VCaP (cell line): ENCODE results near the gene POMGNT1.

Experiments used
- H3K27ac ChIP-seq: fragments of 450-650 bp; 2 replicates; pipeline ENCODE4 v1.5.1; 2017
- TF ChIP-seq, protein P1 (sequence below): fragments of 450-650 bp; conservative IDR thresholded peaks from 2 replicates; pipeline ENCODE4 v1.5.1; 2017; ENCODE audit warnings: mild to moderate bottlenecking, moderate library complexity

The POMGNT1 gene

DNA sequence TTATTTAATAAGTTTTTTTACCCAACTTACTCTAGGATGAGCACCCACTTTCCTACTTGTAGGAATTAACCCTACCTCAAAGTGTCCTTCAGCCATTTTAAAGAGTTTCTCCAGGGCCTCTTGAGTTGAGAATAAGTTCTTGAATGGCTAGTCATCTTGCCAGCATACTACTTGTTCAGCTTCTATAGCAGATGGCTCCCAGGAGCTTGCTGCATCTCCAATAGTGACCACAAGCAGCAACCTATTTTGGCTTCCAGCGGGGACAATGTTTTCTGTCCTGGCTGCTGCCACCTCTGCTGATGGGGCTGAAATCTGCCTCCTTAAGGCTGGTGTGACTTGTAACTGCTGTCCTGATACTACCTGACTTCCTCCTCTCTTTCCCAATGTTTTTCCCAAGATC, 45.0 kb downstream of the POMGNT1 start:
- H3K27ac ChIP-seq: no peak overlapping the region
- TF ChIP-seq, protein P1, sequence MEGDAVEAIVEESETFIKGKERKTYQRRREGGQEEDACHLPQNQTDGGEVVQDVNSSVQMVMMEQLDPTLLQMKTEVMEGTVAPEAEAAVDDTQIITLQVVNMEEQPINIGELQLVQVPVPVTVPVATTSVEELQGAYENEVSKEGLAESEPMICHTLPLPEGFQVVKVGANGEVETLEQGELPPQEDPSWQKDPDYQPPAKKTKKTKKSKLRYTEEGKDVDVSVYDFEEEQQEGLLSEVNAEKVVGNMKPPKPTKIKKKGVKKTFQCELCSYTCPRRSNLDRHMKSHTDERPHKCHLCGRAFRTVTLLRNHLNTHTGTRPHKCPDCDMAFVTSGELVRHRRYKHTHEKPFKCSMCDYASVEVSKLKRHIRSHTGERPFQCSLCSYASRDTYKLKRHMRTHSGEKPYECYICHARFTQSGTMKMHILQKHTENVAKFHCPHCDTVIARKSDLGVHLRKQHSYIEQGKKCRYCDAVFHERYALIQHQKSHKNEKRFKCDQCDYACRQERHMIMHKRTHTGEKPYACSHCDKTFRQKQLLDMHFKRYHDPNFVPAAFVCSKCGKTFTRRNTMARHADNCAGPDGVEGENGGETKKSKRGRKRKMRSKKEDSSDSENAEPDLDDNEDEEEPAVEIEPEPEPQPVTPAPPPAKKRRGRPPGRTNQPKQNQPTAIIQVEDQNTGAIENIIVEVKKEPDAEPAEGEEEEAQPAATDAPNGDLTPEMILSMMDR: no peak

DNA sequence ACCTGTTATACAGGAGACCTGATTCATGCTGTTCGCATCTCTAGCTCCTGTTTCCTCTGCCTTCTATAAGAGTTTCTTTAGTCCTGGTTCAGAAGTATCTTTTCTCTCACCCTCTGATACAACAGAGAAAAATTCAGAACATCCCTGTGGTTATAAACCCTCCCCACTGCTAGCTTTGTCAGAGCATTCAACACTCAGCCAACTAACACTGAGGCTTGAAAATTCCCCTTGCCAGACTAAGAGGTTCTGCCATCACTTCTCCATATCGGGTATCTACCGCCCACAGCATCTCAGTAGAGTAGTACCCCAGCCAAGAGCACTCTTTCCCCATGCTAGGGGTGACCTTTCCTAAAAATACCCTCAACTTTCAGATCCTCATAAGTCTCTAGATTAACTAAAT, 46.2 kb downstream of the POMGNT1 start:
- TF ChIP-seq, protein P1: no peak
- H3K27ac ChIP-seq: no peak overlapping the region

DNA sequence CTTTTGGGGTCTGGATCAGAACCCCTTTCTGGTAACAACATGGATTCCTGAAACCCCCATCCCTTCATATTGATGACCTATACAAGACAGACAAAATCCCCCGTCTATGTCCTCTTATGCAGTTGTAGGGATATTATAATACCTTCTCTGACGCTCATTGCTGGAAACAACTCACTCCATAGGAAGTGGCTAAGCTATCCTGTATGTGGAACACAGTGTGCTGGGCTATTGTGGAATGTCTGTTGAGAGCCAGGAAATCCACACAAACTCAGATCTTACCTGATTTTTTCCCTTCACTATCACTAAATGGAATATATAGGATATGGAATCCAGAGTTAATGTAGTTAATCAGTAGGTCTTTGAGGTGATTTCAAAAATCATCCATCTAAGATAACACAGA, 48.1 kb downstream of the POMGNT1 start:
- TF ChIP-seq, protein P1: no peak
- H3K27ac ChIP-seq: no peak overlapping the region

DNA sequence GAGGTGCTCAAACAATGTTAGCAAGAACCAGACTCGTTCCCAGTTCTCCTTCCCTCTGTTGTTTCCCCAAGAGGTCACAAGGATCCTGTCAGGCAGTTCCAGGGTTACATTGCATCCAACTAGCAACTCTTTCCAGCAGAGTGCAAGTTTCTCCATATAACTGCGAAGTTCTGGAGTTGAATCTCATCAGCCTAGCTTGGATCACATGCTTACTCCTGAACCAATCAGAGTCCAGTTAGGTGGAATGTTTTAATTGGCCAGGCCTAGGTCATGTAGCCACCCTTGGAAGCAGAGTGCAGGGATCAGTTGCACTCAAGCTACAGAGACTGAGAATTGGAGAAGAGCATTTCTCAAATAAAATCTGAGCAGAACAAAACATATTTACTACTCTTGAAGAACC, 49.9 kb downstream of the POMGNT1 start:
- TF ChIP-seq, protein P1: no peak
- H3K27ac ChIP-seq: no peak overlapping the region
